ENCODE data around the gene UBE2H.

The UBE2H gene

DNA sequence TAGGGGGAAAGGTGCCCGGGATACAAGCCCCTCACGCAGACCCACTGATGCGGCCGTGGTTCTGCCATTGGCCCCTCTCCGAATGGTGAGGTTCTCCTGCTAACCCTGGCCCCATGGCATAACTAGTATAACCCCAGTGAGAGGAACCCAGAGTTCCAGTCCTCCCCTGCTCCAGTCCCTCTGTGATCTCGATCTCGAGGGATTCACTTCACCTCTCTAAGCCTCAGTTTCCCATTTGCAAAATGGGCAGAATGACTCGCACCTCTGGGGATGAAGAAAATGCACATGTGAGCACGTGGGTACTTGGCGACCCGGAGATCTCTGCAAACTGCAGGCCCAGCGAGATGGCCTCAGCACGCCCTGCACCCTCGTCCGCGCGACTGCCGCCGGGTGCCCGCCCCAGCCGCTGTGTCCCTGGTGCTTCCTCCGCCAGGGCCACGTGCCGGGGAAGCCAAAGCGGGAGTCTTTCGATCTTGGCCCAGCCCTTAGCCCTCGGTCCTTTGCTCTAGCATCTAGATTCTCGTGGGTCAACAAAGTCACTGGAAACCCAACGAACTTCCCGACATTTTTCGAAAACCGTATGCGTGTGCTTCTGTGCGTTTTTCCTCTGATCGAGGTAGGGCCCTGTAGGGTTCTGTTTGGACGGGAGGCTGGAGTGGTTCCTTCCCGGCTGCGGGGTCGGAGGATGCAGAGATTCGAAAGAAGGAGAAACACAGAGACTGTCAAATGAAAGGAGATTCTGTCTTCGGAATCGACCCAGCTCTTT is 169.8 kb downstream of the UBE2H start:
- no peak for DNase-seq

DNA sequence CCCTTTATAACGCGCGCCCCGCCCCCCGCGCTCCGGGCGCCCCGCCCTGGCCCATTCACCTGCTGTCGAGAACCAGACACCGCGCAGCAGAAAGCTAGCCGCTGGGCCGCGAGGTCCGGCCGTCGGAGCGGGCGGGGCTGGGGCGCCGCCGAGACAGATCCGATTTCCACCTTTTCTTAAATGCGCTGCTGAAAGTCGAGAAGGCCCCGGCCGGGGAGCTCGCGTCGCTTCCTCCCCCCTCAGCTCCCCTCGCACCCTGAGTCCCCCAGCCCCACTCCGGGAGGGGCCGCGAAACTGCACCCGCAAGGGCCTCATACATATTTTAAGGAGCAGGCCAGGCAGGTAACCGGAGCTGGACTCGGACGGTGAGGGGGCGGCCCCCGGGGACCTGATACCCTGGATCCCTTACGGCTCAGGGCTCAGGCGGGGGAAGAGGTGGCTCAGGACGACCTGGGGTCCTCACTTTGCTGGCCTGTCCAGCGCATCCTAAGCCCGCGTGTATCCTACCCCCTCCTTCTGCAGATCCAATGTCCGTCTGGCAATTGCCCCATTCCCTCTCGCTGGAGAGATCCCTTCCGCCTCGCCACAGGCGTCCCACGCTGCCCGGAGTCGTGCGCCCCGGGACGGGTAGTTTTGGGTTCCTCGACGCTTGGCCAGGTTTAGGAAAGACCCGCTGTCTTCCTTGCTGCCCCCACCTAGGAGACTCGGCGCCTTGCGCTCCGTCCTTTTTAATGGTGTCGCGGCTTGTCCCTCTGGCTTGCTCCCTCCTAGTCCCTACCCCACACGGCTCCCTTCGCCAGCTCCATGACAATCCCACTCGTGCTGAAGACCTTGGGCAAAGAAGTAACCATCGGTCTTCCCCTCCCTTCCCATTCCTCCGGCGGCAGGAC is 170.6 kb downstream of the UBE2H start:
- DNase-seq, result no peak

DNA sequence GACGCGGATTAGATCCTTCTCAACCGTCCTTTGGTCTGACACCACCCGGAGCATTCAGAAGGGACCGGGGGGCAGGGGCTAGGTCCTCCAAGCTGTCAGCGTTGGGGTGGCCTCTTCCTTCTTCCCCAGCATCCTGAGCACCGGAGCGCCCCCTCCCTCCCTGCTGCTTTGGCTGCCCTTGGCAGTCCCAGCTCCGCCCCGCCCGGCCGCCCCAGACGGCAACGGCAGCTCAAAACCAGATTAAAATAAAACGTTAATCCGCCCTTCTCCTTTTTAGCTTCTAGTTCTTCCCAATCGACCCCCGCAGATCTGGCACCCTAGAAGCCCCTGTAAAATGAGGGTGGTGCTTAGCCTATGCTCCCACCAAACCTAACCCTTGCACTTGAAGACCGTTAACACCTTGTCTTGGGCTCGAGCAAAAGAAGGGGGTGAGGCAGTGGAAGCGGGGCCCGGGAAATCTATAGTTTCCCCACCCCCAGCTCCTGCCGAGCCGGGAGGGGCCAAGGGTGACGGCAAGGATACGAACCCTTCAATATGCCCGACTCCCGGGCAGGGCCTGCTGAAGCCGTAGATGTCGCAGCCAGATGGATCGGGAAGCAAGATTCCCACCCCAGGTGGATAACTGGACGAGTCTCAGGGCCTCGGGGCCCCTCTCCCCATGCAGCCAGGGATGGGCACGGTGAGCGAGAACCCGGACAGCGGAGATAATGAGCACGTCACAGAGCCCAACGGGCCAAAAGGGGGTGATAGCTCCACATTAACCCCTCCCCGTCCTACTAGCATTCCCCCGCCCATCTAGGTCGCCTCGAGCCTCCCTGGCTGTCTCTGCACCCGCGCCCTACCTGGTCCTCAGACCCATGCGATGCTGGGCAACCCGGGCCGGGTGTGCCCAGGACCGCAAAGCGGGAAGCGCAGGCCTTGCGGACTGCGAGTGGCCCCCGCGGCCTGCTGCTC is 171.5 kb downstream of the UBE2H start:
- DNase-seq, result peak; percentile 28
